Upper lobe of left lung (tissue), 6 donors: Measurements from ENCODE around the gene IPO9. TPM values are rescaled to one million over a fixed set of nuclear protein-coding genes. Genes with fewer than 3 reads are reported as not detected.
A peak's percentile ranks its signal among the peaks of the same experiment; 100 is the strongest.

Experiments used
- ATAC-seq, 2 donors: fragments of 200-7000 bp; cut with Tn5 transposase; one replicate each; pipeline ENCODE4 v1.9.1; 2022; ENCODE audit warnings: mild to moderate bottlenecking in 2 of 2, moderate library complexity in 2 of 2; ENCODE audit not compliant: low FRiP score in 2 of 2
- DNase-seq, 2 donors: peaks; one replicate each; pipeline ENCODE4 v3.0.0-alpha.2; 2019 to 2020
- H3K27ac ChIP-seq, 4 donors: fragments of 200-600 bp; sonication (generic); one replicate each; pipeline ENCODE4 v1.5.1; 2016 to 2019
- H3K27me3 ChIP-seq, 4 donors: fragments of 200-600 bp; sonication (generic); one replicate each; pipeline ENCODE4 v1.5.1; 2017 to 2019
- H3K36me3 ChIP-seq, 4 donors: fragments of 200-600 bp; sonication (generic); one replicate each; pipeline ENCODE4 v1.5.1; 2016 to 2019
- H3K4me1 ChIP-seq, 4 donors: fragments of 200-600 bp; sonication (generic); one replicate each; pipeline ENCODE4 v1.5.1; 2018 to 2019
- H3K4me3 ChIP-seq, 4 donors: fragments of 200-600 bp; sonication (generic); one replicate each; pipeline ENCODE4 v1.5.1; 2017 to 2019; ENCODE audit warnings: mild to moderate bottlenecking in 2 of 4, moderate library complexity in 1 of 4
- H3K9me3 ChIP-seq, 4 donors: fragments of 200-600 bp; sonication (generic); one replicate each; pipeline ENCODE4 v1.5.1; 2018 to 2019
- EP300 ChIP-seq, 4 donors: sonication (generic); formaldehyde crosslinking; IDR thresholded peaks; one replicate each; pipeline ENCODE4 v1.5.1; 2017; ENCODE audit warnings: antibody characterized with exemption in 4 of 4, control low read depth in 2 of 4
- POLR2A ChIP-seq, 4 donors: fragments of 450-650 bp; IDR thresholded peaks; one replicate each; pipeline ENCODE4 v1.5.1; 2016 to 2017; ENCODE audit warnings: antibody characterized with exemption in 4 of 4, mild to moderate bottlenecking in 2 of 4
- POLR2AphosphoS5 ChIP-seq, 2 donors: sonication (generic); formaldehyde crosslinking; IDR thresholded peaks; one replicate each; pipeline ENCODE4 v1.5.1; 2017; ENCODE audit warnings: antibody characterized with exemption in 2 of 2
- WGBS, 2 donors: methylation state at CpG; one replicate each; pipeline ENCODE4 v1.1.5; 2017 to 2018; 5-methylcytosine and 5-hydroxymethylcytosine counted together
- total RNA-seq, 6 donors: library from RNA; depleted of rRNA in 4 of 6; stranded (reverse); fragments of >200 nt in 4 of 6; gene quantifications; one replicate each; pipeline versions ENCODE4 v1.1.0 to v1.2.1, GENCODE V29; 2016 to 2021
- TF ChIP-seq, protein P1 (sequence below), 6 experiments: fragments of 450-650 bp in 4 of 6; fragments of 200-600 bp in 2 of 6; sonication (generic) in 2 of 6; IDR thresholded peaks; one replicate each; pipeline ENCODE4 v1.5.1; 2016 to 2019; ENCODE audit warnings: antibody characterized with exemption in 6 of 6
- donor health status: DM: no; HTN: no; CAD: no; lungs with moderate emphysema.
- donor health status: DM: no; HTN: yes; CAD: no; lungs with severe emphysema.

Gene IPO9
- total RNA-seq, 6 donors from 2014 or later: 22.8 to 46.7 (median 35.7) TPM

DNA sequence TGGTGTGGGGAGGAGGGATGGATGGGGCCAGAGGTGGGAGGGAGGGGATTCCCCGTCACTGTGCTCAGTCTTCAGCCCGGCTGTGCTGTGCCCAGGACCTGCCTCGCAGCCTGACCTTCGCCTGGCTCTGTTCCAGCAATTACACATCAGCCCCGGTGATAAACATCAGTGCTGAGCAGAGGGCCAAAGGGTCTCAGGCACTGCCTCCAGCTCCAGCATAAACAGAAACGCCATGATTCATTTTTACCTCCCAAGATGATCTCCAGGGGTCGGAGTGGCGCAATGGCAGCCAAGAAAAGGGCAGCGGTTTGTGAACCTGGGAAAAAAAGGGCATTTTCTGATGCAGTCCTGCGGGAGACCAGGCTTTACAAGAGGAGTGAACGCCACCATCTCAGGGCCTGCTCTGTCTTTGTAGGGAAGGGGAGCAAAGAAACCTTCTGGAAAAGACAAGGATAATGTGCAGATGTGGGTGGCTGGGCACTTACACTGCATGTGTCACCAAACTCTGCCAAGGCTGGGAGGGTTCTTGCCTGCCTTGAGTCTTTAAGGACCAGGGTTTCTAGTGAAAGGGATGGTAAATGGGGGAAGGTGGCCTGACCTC, 87.8 kb downstream of the IPO9 start:
- peak overlapping the region; percentile 13 to 72 (median 52) for H3K27ac ChIP-seq
- no peaks in the 10 kb centered on the region for H3K27me3 ChIP-seq
- TF ChIP-seq EP300 (IDR thresholded peaks at IDR 0.05) (no peak), POLR2AphosphoS5 (IDR thresholded peaks at IDR 0.05) (peak; percentile 67 to 71), POLR2A (IDR thresholded peaks at IDR 0.05) (no peak)
- TF ChIP-seq, protein P1, sequence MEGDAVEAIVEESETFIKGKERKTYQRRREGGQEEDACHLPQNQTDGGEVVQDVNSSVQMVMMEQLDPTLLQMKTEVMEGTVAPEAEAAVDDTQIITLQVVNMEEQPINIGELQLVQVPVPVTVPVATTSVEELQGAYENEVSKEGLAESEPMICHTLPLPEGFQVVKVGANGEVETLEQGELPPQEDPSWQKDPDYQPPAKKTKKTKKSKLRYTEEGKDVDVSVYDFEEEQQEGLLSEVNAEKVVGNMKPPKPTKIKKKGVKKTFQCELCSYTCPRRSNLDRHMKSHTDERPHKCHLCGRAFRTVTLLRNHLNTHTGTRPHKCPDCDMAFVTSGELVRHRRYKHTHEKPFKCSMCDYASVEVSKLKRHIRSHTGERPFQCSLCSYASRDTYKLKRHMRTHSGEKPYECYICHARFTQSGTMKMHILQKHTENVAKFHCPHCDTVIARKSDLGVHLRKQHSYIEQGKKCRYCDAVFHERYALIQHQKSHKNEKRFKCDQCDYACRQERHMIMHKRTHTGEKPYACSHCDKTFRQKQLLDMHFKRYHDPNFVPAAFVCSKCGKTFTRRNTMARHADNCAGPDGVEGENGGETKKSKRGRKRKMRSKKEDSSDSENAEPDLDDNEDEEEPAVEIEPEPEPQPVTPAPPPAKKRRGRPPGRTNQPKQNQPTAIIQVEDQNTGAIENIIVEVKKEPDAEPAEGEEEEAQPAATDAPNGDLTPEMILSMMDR (IDR thresholded peaks at IDR 0.05): no peak
- peak in 1 of 2 donors; percentile 51 for DNase-seq
- ATAC-seq: peak in 1 of 2 donors; percentile 62
- no peaks in the 10 kb centered on the region for H3K9me3 ChIP-seq
- peaks cover 9 to 24% (median 13%) of the 10 kb centered on the region in 4 donors for H3K4me1 ChIP-seq
- H3K4me3 ChIP-seq: no peak overlapping the region
- WGBS, 2 donors: 37 to 45% methylated on average over 10 to 11 of the region's 11 CpGs
- H3K36me3 ChIP-seq: no peaks in the 10 kb centered on the region

DNA sequence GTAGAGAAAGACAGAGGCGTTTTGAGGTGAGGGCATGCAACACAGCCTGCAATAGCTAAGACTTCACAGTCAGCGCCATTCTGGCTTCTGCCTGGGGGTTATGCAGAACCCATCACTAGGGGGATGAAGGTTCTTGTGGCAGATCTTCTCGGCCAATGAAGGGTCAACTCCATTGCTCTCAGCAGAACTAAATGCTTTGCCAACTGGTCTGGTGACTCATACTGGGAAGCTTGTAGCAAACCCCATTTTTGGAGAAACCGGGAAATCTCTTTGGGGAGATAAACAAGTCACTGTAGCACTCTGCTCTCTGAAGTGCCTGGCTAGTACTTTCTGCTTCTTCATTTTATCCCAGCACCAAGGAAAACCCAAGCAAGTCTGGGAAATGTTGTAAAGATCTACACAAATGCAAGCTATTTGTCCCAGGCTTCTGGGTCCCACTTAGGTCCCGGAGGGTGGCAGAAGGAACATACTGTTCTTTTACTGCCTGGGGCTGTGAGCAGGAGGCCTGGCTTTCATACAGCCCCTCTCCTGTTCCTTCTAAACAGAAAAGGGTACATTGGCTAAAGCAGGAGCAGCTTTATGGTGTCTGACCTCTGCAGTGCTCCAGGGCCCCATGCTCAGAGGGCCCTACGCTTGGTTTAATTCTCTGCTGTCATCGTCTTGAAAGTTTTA, 88.5 kb downstream of the IPO9 start:
- Histone ChIP-seq H3K4me1 (peaks cover 9 to 24% (median 13%) of the 10 kb centered on the region in 4 donors), H3K4me3 (no peak overlapping the region)
- WGBS, 2 donors: 75 to 81% methylated on average over 7 of the region's 7 CpGs

DNA sequence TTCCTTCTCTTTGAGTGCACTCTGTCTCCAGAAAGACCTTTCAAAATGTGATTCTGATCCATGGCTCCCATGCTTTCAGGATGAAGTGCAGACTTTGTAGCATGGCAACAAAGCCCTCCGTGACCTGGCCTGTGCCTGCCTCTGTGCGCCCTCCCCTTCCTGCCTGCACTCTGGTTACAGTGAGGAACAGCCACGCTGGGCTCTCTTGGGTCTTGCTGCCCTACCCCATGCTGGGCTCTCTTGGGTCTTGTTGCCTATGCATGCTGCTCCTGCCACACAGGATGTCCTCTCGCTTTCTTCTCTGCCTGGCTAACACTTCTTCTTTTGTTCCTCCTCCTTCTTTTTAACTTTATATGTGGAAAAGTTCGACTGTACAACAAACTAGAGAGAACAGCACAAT, 89.4 kb downstream of the IPO9 start:
- 79 to 80% methylated on average over 5 of the region's 5 CpGs for WGBS, 2 donors
- no peak overlapping the region for H3K4me3 ChIP-seq
- H3K27ac ChIP-seq: peak overlapping the region; percentile 13 to 72 (median 43)

More for the DNA sequence above, 88.5 kb downstream of the IPO9 start:
- DNase-seq: peak in 1 of 2 donors; percentile 29
- no peaks in the 10 kb centered on the region for H3K36me3 ChIP-seq
- no peaks in the 10 kb centered on the region for H3K27me3 ChIP-seq
- H3K27ac ChIP-seq: peak overlapping the region; percentile 13 to 72 (median 52)
- no peaks in the 10 kb centered on the region for H3K9me3 ChIP-seq
- peak; percentile 35 to 72 for ATAC-seq
- TF ChIP-seq POLR2AphosphoS5 (IDR thresholded peaks at IDR 0.05) (peak in 1 of 2 donors; percentile 23), EP300 (IDR thresholded peaks at IDR 0.05) (peak in 1 of 4 donors; percentile 16)
- TF ChIP-seq, protein P1 (IDR thresholded peaks at IDR 0.05): no peak

DNA sequence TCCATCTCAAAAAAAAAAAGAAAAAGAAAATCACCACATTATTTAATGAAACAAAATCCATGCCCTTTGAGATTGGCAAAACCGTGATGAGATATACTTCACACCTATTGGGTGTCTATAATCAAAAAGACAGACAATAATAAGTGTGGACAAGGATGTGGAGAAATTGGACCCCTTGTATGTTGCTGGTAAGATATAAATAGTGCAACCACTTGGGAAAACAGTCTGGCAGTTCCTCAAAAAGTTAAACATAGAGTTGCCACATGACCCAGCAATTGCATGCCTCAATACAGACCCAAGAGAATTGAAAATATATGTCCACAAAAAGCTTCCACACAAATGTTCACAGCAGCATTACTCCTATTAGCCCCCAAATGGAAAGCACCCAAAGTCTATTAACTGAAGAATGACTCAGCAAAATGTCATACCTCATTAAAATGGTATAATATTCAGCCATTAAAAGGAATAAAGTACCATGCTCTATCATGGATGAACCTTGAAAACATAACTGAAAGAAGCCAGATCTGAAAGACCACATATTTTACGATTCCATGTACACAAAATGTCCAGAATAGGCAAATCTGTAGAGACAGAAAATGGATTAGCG, 93.1 kb downstream of the IPO9 start:
- Histone ChIP-seq H3K36me3 (no peaks in the 10 kb centered on the region), H3K4me3 (no peak overlapping the region), H3K27me3 (no peaks in the 10 kb centered on the region), H3K27ac (no peak overlapping the region), H3K4me1 (peaks cover 3 to 13% (median 7%) of the 10 kb centered on the region in 4 donors), H3K9me3 (no peaks in the 10 kb centered on the region)
- no peak for ATAC-seq
- no peak for TF ChIP-seq EP300 (IDR thresholded peaks at IDR 0.05)
- TF ChIP-seq, protein P1 (IDR thresholded peaks at IDR 0.05): no peak
- TF ChIP-seq POLR2AphosphoS5 (IDR thresholded peaks at IDR 0.05): no peak
- TF ChIP-seq POLR2A (IDR thresholded peaks at IDR 0.05): no peak
- DNase-seq: no peak
- WGBS, 2 donors: 90 to 94% methylated on average over 3 of the region's 3 CpGs

More for the DNA sequence above, 89.4 kb downstream of the IPO9 start:
- TF ChIP-seq POLR2AphosphoS5 (IDR thresholded peaks at IDR 0.05) (no peak), POLR2A (IDR thresholded peaks at IDR 0.05) (no peak), EP300 (IDR thresholded peaks at IDR 0.05) (no peak)
- TF ChIP-seq, protein P1 (IDR thresholded peaks at IDR 0.05): no peak
- no peak for DNase-seq
- Histone ChIP-seq H3K4me1 (peaks cover 9 to 24% (median 13%) of the 10 kb centered on the region in 4 donors), H3K9me3 (no peaks in the 10 kb centered on the region), H3K27me3 (no peaks in the 10 kb centered on the region), H3K36me3 (no peaks in the 10 kb centered on the region)
- no peak for ATAC-seq
